ENCODE results near the gene FBH1. TPM values are rescaled to one million over a fixed set of nuclear protein-coding genes. Genes with fewer than 3 reads are reported as not detected.

Gene FBH1
- total RNA-seq, 1 donor from 2014 or later = 87.4 TPM

DNA sequence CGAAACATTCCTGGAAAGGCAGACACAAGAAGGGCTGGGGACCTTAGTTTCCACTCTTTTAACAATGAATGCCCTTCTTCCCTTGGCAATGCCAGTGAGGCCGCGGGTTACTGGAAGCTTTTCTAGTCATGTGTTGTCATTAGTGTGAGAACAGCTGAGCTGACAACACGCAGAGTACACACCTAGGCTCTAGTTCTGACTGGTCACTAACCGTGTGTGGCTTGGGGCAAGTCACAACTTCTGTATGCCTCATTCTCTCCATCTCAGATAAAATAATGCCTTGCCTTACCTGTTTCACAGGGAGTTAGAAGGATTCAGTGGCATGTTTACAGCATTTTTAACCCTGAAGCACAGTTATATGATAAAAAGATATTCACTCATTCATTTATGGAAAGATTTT, 31.7 kb downstream of the FBH1 start:
- Mint-ChIP-seq H3K9me3 (ENCODE audit: low read depth) (no peaks in the 10 kb centered on the region), H3K27ac (no peak overlapping the region), H3K4me3 (ENCODE audit: low read depth) (no peak overlapping the region), H3K4me1 (ENCODE audit: low read depth) (no peaks in the 10 kb centered on the region), H3K36me3 (ENCODE audit: insufficient read depth) (peaks cover 27% of the 10 kb centered on the region), H3K27me3 (no peaks in the 10 kb centered on the region)
- DNase-seq (ENCODE audit: low spot score, unreplicated experiment) = no peak
- TF ChIP-seq, protein P1, sequence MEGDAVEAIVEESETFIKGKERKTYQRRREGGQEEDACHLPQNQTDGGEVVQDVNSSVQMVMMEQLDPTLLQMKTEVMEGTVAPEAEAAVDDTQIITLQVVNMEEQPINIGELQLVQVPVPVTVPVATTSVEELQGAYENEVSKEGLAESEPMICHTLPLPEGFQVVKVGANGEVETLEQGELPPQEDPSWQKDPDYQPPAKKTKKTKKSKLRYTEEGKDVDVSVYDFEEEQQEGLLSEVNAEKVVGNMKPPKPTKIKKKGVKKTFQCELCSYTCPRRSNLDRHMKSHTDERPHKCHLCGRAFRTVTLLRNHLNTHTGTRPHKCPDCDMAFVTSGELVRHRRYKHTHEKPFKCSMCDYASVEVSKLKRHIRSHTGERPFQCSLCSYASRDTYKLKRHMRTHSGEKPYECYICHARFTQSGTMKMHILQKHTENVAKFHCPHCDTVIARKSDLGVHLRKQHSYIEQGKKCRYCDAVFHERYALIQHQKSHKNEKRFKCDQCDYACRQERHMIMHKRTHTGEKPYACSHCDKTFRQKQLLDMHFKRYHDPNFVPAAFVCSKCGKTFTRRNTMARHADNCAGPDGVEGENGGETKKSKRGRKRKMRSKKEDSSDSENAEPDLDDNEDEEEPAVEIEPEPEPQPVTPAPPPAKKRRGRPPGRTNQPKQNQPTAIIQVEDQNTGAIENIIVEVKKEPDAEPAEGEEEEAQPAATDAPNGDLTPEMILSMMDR (IDR thresholded peaks at IDR 0.05; ENCODE audit: unreplicated experiment) = no peak

DNA sequence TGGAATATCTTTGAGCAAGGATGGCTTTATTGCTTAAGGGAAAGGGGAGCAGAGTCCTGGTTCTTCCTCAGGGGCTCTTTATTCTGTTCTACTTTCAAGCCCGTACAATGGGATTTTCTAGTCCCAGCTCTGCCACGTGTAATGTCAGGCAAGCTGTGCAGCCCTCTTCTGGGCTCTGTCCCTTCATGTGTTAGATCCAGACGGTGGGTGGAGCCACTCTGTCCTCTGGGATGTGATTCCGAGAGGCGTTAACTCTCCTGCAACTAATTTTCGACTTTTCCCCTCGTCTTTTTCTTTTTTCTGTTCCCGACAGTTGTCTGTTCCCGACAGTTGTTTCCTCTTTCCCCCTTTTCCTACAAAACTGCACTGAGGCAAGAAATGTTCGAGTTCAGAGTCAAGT, 34.8 kb downstream of the FBH1 start:
- Mint-ChIP-seq H3K27me3 (no peaks in the 10 kb centered on the region), H3K36me3 (ENCODE audit: insufficient read depth) (peaks cover 31% of the 10 kb centered on the region)
- TF ChIP-seq, protein P1 (IDR thresholded peaks at IDR 0.05; ENCODE audit: unreplicated experiment) = no peak

DNA sequence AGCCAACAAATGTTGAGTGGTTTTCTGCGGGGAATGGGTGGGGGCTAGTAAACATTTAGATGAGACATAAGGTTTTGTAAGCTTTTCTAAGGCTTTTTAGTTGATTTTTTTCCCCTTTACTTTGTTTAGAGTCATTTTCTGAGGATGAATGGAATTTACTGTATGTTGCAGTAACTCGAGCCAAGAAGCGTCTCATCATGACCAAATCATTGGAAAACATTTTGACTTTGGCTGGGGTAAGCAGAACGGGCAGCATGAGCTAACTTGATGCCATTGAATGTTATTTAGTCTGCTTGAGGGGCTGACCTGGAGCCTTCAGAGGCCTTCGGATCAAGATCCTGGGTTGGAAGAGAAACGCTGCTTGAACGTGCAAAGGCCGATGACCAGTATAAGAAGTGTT, 37.3 kb downstream of the FBH1 start:
- Mint-ChIP-seq H3K36me3 (ENCODE audit: insufficient read depth) (peaks cover 33% of the 10 kb centered on the region), H3K4me3 (ENCODE audit: low read depth) (no peak overlapping the region), H3K4me1 (ENCODE audit: low read depth) (peaks cover under 1% of the 10 kb centered on the region), H3K9me3 (ENCODE audit: low read depth) (no peaks in the 10 kb centered on the region), H3K27me3 (no peaks in the 10 kb centered on the region), H3K27ac (no peak overlapping the region)
- DNase-seq (ENCODE audit: low spot score, unreplicated experiment) = no peak
- TF ChIP-seq, protein P1 (IDR thresholded peaks at IDR 0.05; ENCODE audit: unreplicated experiment) = no peak

More for the DNA sequence above, 34.8 kb downstream of the FBH1 start:
- H3K27ac Mint-ChIP-seq = no peak overlapping the region
- DNase-seq (ENCODE audit: low spot score, unreplicated experiment) = no peak
- H3K9me3 Mint-ChIP-seq (ENCODE audit: low read depth) = no peaks in the 10 kb centered on the region
- no peaks in the 10 kb centered on the region for H3K4me1 Mint-ChIP-seq (ENCODE audit: low read depth)
- H3K4me3 Mint-ChIP-seq (ENCODE audit: low read depth) = no peak overlapping the region

GRCh38 chr10:5929442-5929841, 39.4 kb downstream of the FBH1 start:
- no peaks in the 10 kb centered on the region for H3K9me3 Mint-ChIP-seq (ENCODE audit: low read depth)
- TF ChIP-seq, protein P1 (IDR thresholded peaks at IDR 0.05; ENCODE audit: unreplicated experiment) = no peak
- no peak overlapping the region for H3K27ac Mint-ChIP-seq
- H3K4me1 Mint-ChIP-seq (ENCODE audit: low read depth) = peaks cover 2% of the 10 kb centered on the region
- H3K36me3 Mint-ChIP-seq (ENCODE audit: insufficient read depth) = peaks cover 25% of the 10 kb centered on the region
- DNase-seq (ENCODE audit: low spot score, unreplicated experiment) = no peak
- no peaks in the 10 kb centered on the region for H3K27me3 Mint-ChIP-seq
- H3K4me3 Mint-ChIP-seq (ENCODE audit: low read depth) = no peak overlapping the region

DNA sequence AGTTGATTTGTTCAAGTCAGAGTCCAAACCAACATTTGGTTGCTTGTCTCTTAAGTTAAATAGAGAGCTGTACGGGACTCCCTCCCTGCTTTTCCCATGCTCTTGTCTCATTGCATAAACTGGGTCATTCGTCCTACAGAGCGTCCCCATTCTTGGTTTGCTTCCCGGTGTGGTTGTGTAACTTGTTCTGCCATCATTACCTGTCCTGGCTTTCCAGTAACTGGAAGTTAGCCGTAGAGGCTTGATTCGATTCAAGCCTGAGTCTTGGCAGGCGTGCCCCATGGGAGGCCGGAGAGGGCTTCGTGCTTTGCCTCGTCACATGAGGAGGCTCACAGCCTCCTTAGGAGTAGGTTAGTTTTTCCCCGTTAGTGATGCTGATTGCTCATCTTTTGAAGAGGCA, 40.2 kb downstream of the FBH1 start:
- TF ChIP-seq, protein P1 (IDR thresholded peaks at IDR 0.05; ENCODE audit: unreplicated experiment) = no peak
- no peak for DNase-seq (ENCODE audit: low spot score, unreplicated experiment)
- Mint-ChIP-seq H3K36me3 (ENCODE audit: insufficient read depth) (peaks cover 21% of the 10 kb centered on the region), H3K27me3 (no peaks in the 10 kb centered on the region), H3K4me3 (ENCODE audit: low read depth) (no peak overlapping the region), H3K27ac (no peak overlapping the region), H3K9me3 (ENCODE audit: low read depth) (no peaks in the 10 kb centered on the region), H3K4me1 (ENCODE audit: low read depth) (peaks cover 2% of the 10 kb centered on the region)

All from progenitor cell of endocrine pancreas (in vitro differentiated cells).